HG03103 (cell line): ENCODE results near the gene CCDC106.

Experiments used
- ATAC-seq: cut with Tn5 transposase; IDR thresholded peaks from one replicate; pipeline ENCODE4 v1.9.1; 2021; ENCODE audit warnings: low read depth; ENCODE audit not compliant: unreplicated experiment

Gene CCDC106

GRCh38 chr19:55613930-55614710 is 33.9 kb upstream of the CCDC106 start:
- no peak for ATAC-seq

- no peak for ATAC-seq
These were observed 33.1 kb upstream of the CCDC106 start for GRCh38 chr19:55614711-55615542.

GRCh38 chr19:55615543-55616394 is 32.2 kb upstream of the CCDC106 start:
- no peak for ATAC-seq

- ATAC-seq: no peak
These were observed 31.6 kb upstream of the CCDC106 start for GRCh38 chr19:55616395-55616875.

- no peak for ATAC-seq
These were observed 30.6 kb upstream of the CCDC106 start for GRCh38 chr19:55617426-55617825.

GRCh38 chr19:55618426-55618825 is 29.6 kb upstream of the CCDC106 start:
- ATAC-seq: no peak

- ATAC-seq: no peak
These were observed 28.7 kb upstream of the CCDC106 start for GRCh38 chr19:55619286-55619685.

GRCh38 chr19:55620410-55621204 is 27.4 kb upstream of the CCDC106 start:
- no peak for ATAC-seq

- ATAC-seq: no peak
These were observed 26.8 kb upstream of the CCDC106 start for GRCh38 chr19:55621205-55621672.

- no peak for ATAC-seq
These were observed 26.3 kb upstream of the CCDC106 start for GRCh38 chr19:55621673-55622231.

GRCh38 chr19:55622242-55622969 is 25.6 kb upstream of the CCDC106 start:
- no peak for ATAC-seq

GRCh38 chr19:55623130-55623529 is 24.9 kb upstream of the CCDC106 start:
- no peak for ATAC-seq

- ATAC-seq: no peak
These were observed 24.5 kb upstream of the CCDC106 start for GRCh38 chr19:55623561-55623960.

- ATAC-seq: no peak
These were observed 23.7 kb upstream of the CCDC106 start, which contains the start of gene ZNF784 for GRCh38 chr19:55624109-55625003. Gene ZNF784, minus strand, starts transcription at chr19:55624566. Its CDS starts 5 bp downstream, at chr19:55624561.

- no peak for ATAC-seq
These were observed 23.0 kb upstream of the CCDC106 start for GRCh38 chr19:55625004-55625326.

- ATAC-seq: no peak
These were observed 21.7 kb upstream of the CCDC106 start for GRCh38 chr19:55626350-55626749.

GRCh38 chr19:55632463-55632834 is 15.6 kb upstream of the CCDC106 start:
- ATAC-seq: no peak

- ATAC-seq: no peak
These were observed 14.2 kb upstream of the CCDC106 start for GRCh38 chr19:55633861-55634260.
